ENCODE data around the gene ZNF827.

Gene ZNF827

DNA sequence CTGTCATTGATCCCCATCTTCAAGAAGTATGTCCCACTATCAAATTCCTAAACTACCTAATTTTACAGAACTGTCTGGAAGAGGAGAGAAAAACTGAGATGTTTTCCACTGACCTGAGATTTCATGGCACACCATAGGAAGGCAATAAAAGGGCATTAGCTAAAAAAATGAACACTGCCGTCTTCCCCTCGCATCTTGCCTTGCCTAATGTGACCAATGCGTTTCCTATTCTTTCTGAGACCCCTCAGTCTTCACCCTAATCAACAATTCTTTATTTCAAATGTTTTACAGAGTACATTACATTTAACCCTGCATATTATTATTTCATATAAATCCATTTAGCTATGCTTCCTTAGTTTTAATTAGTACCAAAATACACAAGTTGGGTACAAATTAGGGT is 43.6 kb downstream of the ZNF827 start:
- Histone ChIP-seq H3K27me3 (ENCODE audit: insufficient read depth, low read depth, severe bottlenecking) (no peaks in the 10 kb centered on the region), H3K27ac (no peak overlapping the region), H3K4me3 (ENCODE audit: low read depth, low read length) (no peak overlapping the region), H3K36me3 (peaks cover 17% of the 10 kb centered on the region), H3K9me3 (ENCODE audit: severe bottlenecking) (no peaks in the 10 kb centered on the region)
- no peak for DNase-seq
- TF ChIP-seq, protein P1, sequence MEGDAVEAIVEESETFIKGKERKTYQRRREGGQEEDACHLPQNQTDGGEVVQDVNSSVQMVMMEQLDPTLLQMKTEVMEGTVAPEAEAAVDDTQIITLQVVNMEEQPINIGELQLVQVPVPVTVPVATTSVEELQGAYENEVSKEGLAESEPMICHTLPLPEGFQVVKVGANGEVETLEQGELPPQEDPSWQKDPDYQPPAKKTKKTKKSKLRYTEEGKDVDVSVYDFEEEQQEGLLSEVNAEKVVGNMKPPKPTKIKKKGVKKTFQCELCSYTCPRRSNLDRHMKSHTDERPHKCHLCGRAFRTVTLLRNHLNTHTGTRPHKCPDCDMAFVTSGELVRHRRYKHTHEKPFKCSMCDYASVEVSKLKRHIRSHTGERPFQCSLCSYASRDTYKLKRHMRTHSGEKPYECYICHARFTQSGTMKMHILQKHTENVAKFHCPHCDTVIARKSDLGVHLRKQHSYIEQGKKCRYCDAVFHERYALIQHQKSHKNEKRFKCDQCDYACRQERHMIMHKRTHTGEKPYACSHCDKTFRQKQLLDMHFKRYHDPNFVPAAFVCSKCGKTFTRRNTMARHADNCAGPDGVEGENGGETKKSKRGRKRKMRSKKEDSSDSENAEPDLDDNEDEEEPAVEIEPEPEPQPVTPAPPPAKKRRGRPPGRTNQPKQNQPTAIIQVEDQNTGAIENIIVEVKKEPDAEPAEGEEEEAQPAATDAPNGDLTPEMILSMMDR (IDR thresholded peaks at IDR 0.05; ENCODE audit: low read depth, low read length), result no peak

DNA sequence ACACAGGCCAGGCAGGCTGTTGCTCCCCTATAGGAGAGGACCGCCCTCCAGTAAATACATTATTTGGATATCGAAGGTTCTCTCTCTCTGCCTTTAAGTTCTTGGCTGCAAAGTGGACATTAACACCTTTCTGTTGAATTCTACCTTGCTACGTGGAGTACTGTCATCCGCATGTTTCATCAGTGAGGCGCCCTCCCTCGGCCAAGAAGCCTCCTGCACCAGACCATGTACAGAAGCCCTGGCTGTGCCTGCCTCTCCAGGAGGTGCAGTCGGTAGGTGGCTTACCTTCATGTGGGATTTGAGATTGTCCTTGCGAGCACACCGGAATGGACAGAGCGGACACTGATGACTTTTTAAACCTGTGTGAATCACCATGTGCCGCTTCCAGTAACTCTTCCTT is 46.7 kb downstream of the ZNF827 start:
- DNase-seq, result no peak
- H3K36me3 ChIP-seq, result peaks cover 17% of the 10 kb centered on the region

DNA sequence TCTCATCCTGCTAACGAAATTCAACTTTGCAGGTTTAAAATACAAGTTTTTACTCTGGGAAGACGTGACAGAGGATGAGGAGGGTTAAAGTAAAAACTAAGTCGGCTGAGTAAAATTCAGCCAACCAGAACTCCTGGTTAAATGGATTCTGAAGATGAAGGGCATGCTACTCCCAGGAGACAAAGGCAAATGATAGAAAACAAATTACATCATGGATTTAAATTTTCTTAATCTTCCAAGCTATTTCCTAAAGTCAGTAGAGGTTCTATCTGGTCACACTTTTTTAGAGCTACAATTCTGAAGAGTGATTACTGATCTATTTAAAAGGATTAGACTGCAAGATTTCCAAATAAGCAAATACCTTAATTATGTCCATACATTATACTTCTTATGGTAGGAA is 47.9 kb downstream of the ZNF827 start:
- H3K36me3 ChIP-seq, result peaks cover 21% of the 10 kb centered on the region
- no peak for DNase-seq
- TF ChIP-seq, protein P1 (IDR thresholded peaks at IDR 0.05; ENCODE audit: low read depth, low read length), result no peak
- H3K27me3 ChIP-seq (ENCODE audit: insufficient read depth, low read depth, severe bottlenecking), result no peaks in the 10 kb centered on the region
- H3K4me3 ChIP-seq (ENCODE audit: low read depth, low read length), result no peak overlapping the region
- H3K9me3 ChIP-seq (ENCODE audit: severe bottlenecking), result no peaks in the 10 kb centered on the region
- H3K27ac ChIP-seq, result no peak overlapping the region

More for the DNA sequence above, 46.7 kb downstream of the ZNF827 start:
- Histone ChIP-seq H3K27ac (no peak overlapping the region), H3K4me3 (ENCODE audit: low read depth, low read length) (no peak overlapping the region), H3K27me3 (ENCODE audit: insufficient read depth, low read depth, severe bottlenecking) (no peaks in the 10 kb centered on the region), H3K9me3 (ENCODE audit: severe bottlenecking) (no peaks in the 10 kb centered on the region)
- TF ChIP-seq, protein P1 (IDR thresholded peaks at IDR 0.05; ENCODE audit: low read depth, low read length), result peak; percentile 33; the same call in 1 of the 2 replicates

DNA sequence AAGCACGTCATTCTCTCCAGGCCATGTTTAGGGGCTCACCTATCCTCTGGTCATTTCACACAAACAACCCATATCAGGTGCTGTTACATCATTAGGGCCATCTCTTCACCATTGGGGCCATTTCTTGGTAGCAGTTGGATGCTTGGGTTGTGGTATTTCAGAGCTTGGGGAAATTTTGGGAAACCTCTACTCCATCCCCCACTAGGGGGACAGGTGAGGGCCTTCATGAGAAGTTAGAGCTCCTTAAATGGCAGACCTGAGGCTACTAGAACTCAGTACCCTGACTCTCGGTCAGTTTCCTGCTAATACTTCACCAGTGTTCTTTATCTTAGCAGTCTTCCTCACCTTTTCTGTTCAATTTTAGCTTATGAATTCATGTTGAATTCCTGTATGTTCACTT is 50.2 kb downstream of the ZNF827 start:
- Histone ChIP-seq H3K4me3 (ENCODE audit: low read depth, low read length) (no peak overlapping the region), H3K27ac (no peak overlapping the region), H3K9me3 (ENCODE audit: severe bottlenecking) (no peaks in the 10 kb centered on the region), H3K27me3 (ENCODE audit: insufficient read depth, low read depth, severe bottlenecking) (no peaks in the 10 kb centered on the region), H3K36me3 (peaks cover 34% of the 10 kb centered on the region)
- TF ChIP-seq, protein P1 (IDR thresholded peaks at IDR 0.05; ENCODE audit: low read depth, low read length), result 0 out of 2 replicates have a peak, but pooled peaks have one; percentile 11
- no peak for DNase-seq

DNA sequence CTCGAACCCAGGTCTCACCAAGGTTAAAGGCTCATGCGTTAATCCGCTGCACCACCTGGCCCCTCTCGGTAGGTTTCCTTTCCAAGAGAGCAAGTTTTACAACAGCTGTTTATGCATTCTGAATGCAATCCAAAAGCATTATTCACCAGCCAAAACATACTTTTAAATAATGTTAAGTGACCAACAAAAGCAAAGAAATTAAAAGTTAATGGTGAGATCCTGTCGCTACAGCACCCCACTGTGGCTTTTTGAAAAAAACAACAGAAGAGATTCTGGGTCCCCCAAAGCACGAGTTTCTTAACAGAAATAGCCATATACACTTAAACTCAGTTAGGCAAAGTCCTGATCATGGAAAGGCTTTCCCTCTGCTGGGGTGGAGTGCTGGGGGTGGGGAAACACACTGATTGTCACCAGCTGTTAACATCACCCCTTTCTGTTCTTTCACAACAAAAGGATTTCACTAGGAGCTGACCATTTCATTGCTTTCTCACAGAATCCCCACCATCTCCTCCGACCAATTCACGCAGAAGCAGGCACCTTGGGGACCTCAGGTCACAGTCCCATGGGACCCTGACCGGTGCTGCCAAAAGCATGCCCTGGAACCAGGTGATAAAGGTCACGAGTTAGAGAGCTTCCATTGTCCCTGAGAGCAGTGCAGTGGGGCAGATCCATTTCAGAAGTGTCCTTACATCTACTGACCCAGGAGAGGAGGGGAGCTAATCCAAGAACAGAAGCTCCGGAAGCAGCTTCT is 51.2 kb downstream of the ZNF827 start:
- no peak overlapping the region for H3K4me3 ChIP-seq (ENCODE audit: low read depth, low read length)
- DNase-seq, result no peak
- H3K27me3 ChIP-seq (ENCODE audit: insufficient read depth, low read depth, severe bottlenecking), result no peaks in the 10 kb centered on the region
- TF ChIP-seq, protein P1 (IDR thresholded peaks at IDR 0.05; ENCODE audit: low read depth, low read length), result no peak
- H3K27ac ChIP-seq, result no peak overlapping the region
- peaks cover 34% of the 10 kb centered on the region for H3K36me3 ChIP-seq
- no peaks in the 10 kb centered on the region for H3K9me3 ChIP-seq (ENCODE audit: severe bottlenecking)

DNA sequence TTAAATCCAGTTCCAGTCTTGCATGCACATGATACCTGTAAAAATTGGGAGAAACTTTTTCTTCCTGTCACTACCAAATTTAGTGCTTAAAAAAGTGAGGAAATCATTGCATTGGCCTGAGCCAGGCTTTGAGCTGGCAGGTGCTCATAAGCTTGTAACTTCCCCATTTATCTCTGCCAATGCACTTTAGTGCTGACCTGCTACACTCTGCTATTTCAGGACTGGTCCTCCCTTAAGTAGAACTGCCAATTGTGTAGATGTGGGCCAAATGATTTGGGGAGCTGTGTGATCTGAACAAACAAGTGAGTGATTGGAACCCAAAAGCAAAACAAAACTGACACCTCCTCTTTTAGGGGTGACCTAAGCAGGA is 51.8 kb downstream of the ZNF827 start:
- H3K27ac ChIP-seq, result no peak overlapping the region
- peaks cover 31% of the 10 kb centered on the region for H3K36me3 ChIP-seq
- H3K9me3 ChIP-seq (ENCODE audit: severe bottlenecking), result no peaks in the 10 kb centered on the region
- no peak overlapping the region for H3K4me3 ChIP-seq (ENCODE audit: low read depth, low read length)
- TF ChIP-seq, protein P1 (IDR thresholded peaks at IDR 0.05; ENCODE audit: low read depth, low read length), result no peak
- DNase-seq, result no peak
- no peaks in the 10 kb centered on the region for H3K27me3 ChIP-seq (ENCODE audit: insufficient read depth, low read depth, severe bottlenecking)

Data from WERI-Rb-1 (cell line).